HepG2 (cell line): ENCODE data around the gene C1orf35. TPM values are rescaled to one million over a fixed set of nuclear protein-coding genes. Genes with fewer than 3 reads are reported as not detected.

Experiments used
- AHR ChIP-seq: IDR thresholded peaks from 2 replicates; pipeline ENCODE4 v1.6.1; 2018; ENCODE audit warnings: missing genetic modification reagents, missing compliant biosample characterization
- CREB1 ChIP-seq, 2 experiments: fragments of 450-650 bp in 1 of 2; IDR thresholded peaks; 2 replicates each; pipeline ENCODE4 v1.6.1; 2016 to 2017; ENCODE audit warnings: control low read depth in 1 of 2, mild to moderate bottlenecking in 1 of 2, missing compliant biosample characterization in 1 of 2, missing genetic modification characterization in 1 of 2
- DPF2 ChIP-seq: sonication (generic); formaldehyde crosslinking; IDR thresholded peaks from 2 replicates; pipeline ENCODE4 v1.4.0; 2020; ENCODE audit warnings: mild to moderate bottlenecking, low read depth, missing genetic modification reagents, borderline replicate concordance
- GFI1 ChIP-seq: sonication (generic); formaldehyde crosslinking; IDR thresholded peaks from 2 replicates; pipeline ENCODE4 v1.5.0; 2020; ENCODE audit warnings: missing genetic modification reagents, mild to moderate bottlenecking, borderline replicate concordance
- HNF4G ChIP-seq, 2 experiments: sonication (generic) in 1 of 2; formaldehyde crosslinking in 1 of 2; IDR thresholded peaks; 2 replicates each; pipeline versions ENCODE4 v1.4.0 to v1.6.1; 2011 to 2020; ENCODE audit warnings: borderline replicate concordance in 2 of 2, low read depth in 2 of 2, mild to moderate bottlenecking in 2 of 2, low read length in 1 of 2, missing genetic modification reagents in 1 of 2, moderate library complexity in 1 of 2
- KLF9 ChIP-seq: IDR thresholded peaks from 2 replicates; pipeline ENCODE4 v1.6.1; 2016; ENCODE audit warnings: low read depth
- MED1 ChIP-seq: sonication (generic); formaldehyde crosslinking; IDR thresholded peaks from 2 replicates; pipeline ENCODE4 v1.4.0; 2020; ENCODE audit warnings: missing genetic modification reagents
- MED8 ChIP-seq: sonication (generic); formaldehyde crosslinking; IDR thresholded peaks from 2 replicates; pipeline ENCODE4 v1.8.1; 2023; ENCODE audit warnings: mild to moderate bottlenecking, missing genetic modification reagents; ENCODE audit not compliant: insufficient replicate concordance
- PRMT3 ChIP-seq: sonication (generic); formaldehyde crosslinking; IDR thresholded peaks from 2 replicates; pipeline ENCODE4 v1.8.1; 2022; ENCODE audit warnings: low read depth, mild to moderate bottlenecking, moderate library complexity, missing genetic modification reagents, borderline replicate concordance
- RBAK ChIP-seq: sonication (generic); formaldehyde crosslinking; IDR thresholded peaks from 2 replicates; pipeline ENCODE4 v1.5.1; 2020; ENCODE audit warnings: mild to moderate bottlenecking, missing genetic modification reagents
- RBM39 ChIP-seq: fragments of 200-400 bp; formaldehyde crosslinking; IDR thresholded peaks from one replicate; pipeline ENCODE4 v1.6.1; 2018; ENCODE audit warnings: antibody characterized with exemption, mild to moderate bottlenecking, low read depth, low read length; ENCODE audit not compliant: poor library complexity, severe bottlenecking
- SNAI1 ChIP-seq: sonication (generic); formaldehyde crosslinking; IDR thresholded peaks from 2 replicates; pipeline ENCODE4 v1.5.0; 2020; ENCODE audit warnings: mild to moderate bottlenecking, missing genetic modification reagents, borderline replicate concordance
- ZFP90 ChIP-seq: sonication (generic); formaldehyde crosslinking; IDR thresholded peaks from 2 replicates; pipeline ENCODE4 v1.8.0; 2022; ENCODE audit warnings: missing genetic modification reagents, mild to moderate bottlenecking, inconsistent platforms, borderline replicate concordance
- ZNF124 ChIP-seq: sonication (generic); formaldehyde crosslinking; IDR thresholded peaks from 2 replicates; pipeline ENCODE4 v1.4.0; 2020; ENCODE audit warnings: missing genetic modification reagents
- ZNF207 ChIP-seq: fragments of 450-650 bp; IDR thresholded peaks from 2 replicates; pipeline ENCODE4 v1.6.1; 2016; ENCODE audit warnings: antibody characterized with exemption, borderline replicate concordance
- ZNF274 ChIP-seq: sonication (generic); formaldehyde crosslinking; IDR thresholded peaks from 2 replicates; pipeline ENCODE4 v1.5.1; 2020; ENCODE audit warnings: mild to moderate bottlenecking, missing genetic modification reagents
- ZNF292 ChIP-seq: sonication (generic); formaldehyde crosslinking; IDR thresholded peaks from 2 replicates; pipeline ENCODE4 v1.8.1; 2022; ENCODE audit warnings: mild to moderate bottlenecking, low read depth, missing genetic modification reagents, borderline replicate concordance
- ZNF33B ChIP-seq: sonication (generic); formaldehyde crosslinking; IDR thresholded peaks from 2 replicates; pipeline ENCODE4 v1.5.1; 2020; ENCODE audit warnings: mild to moderate bottlenecking, missing genetic modification reagents
- ZNF510 ChIP-seq: sonication (generic); formaldehyde crosslinking; IDR thresholded peaks from 2 replicates; pipeline ENCODE4 v1.4.0; 2020; ENCODE audit warnings: low read depth, mild to moderate bottlenecking, missing genetic modification reagents
- ZNF563 ChIP-seq: sonication (generic); formaldehyde crosslinking; IDR thresholded peaks from 2 replicates; pipeline ENCODE4 v1.8.0; 2022; ENCODE audit warnings: mild to moderate bottlenecking, moderate library complexity, missing genetic modification reagents
- ZNF605 ChIP-seq: sonication (generic); formaldehyde crosslinking; IDR thresholded peaks from 2 replicates; pipeline ENCODE4 v1.8.0; 2022; ENCODE audit warnings: mild to moderate bottlenecking, missing genetic modification reagents
- ZNF768 ChIP-seq: sonication (generic); formaldehyde crosslinking; IDR thresholded peaks from 2 replicates; pipeline ENCODE4 v1.4.0; 2020; ENCODE audit warnings: missing genetic modification reagents
- polyA plus RNA-seq, 8 experiments: library from polyadenylated mRNA; depleted of rRNA in 3 of 8; stranded (reverse) in 7 of 8; unstranded in 1 of 8; fragments of >200 nt; fragmentation: Illumina TruSeq in 4 of 8; extraction: Trizol in 4 of 8; gene quantifications; 2 replicates each; pipeline versions ENCODE4 v1.2.1 to v1.2.3, GENCODE V29; 2011 to 2016; ENCODE audit warnings: low read depth in 4 of 8, missing spikeins in 1 of 8, mixed read lengths in 1 of 8; ENCODE audit not compliant: insufficient read depth in 1 of 8
- total RNA-seq, 5 experiments: library from RNA; depleted of rRNA; stranded (reverse); fragments of >200 nt; fragmentation: Illumina TruSeq; extraction: Trizol; gene quantifications; 2 replicates each; pipeline ENCODE4 v1.2.3, GENCODE V29; 2016; ENCODE audit warnings: low read depth in 1 of 5
- TF ChIP-seq, protein P1 (sequence below): sonication (generic); formaldehyde crosslinking; IDR thresholded peaks from 2 replicates; pipeline ENCODE4 v1.4.0; 2020; ENCODE audit warnings: mild to moderate bottlenecking, low read depth, missing genetic modification reagents
- TF ChIP-seq, protein P2 (sequence below): sonication (generic); formaldehyde crosslinking; IDR thresholded peaks from 2 replicates; pipeline ENCODE4 v1.8.1; 2023; ENCODE audit warnings: mild to moderate bottlenecking, moderate library complexity, missing genetic modification reagents
- TF ChIP-seq, protein P3 (sequence below): sonication (generic); formaldehyde crosslinking; IDR thresholded peaks from 2 replicates; pipeline ENCODE4 v1.4.0; 2020; ENCODE audit warnings: mild to moderate bottlenecking, missing genetic modification reagents

The C1orf35 gene
- total and polyA plus RNA-seq, 2 of the 13 experiments (the other 11 are each of a cell fraction or from before 2014, with no cell fraction given), result 8.1 to 19.3 TPM

DNA sequence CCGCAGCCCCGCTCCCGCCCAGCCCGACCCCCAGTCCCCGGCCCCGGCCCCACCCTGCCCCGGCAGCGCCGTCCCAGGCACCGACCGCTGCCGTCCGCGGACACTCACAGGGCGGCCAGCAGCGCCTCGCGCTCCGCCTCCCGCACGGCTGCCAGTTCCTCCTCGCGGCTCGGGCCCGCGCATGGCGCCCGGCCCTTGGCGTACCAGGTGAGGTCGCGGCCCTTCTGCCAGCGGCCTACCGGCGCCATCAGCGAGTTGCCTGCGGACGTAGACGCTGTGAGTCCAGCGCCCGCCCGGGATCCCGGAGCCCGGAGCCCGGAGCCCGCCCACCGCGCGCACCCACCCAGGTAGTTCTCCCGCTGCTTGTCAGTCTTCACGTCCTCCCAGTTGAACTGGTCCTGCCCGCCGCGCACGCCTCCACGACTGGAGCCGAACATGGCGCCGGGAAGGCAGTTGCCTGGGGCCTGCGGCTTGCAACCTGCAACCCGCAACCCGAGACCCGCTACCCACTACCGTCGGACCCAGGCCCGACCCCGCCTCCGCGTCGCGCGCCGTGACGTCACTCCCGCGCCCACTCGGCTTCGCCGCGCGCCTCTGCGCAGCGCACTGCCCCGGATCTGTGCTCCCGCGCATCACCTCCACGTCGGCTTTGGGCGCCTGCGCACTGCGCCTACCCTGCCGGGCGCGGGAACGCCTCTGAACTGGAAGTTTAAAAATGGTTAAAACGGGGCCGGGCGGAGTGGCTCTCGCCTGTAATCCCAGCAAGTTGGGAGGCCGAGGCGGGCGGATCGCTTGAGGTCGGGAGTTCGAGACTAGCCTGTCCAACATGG is at the start of gene C1orf35 (continued):
- TF ChIP-seq HNF4G (IDR thresholded peaks at IDR 0.05; ENCODE audit: borderline replicate concordance, low read depth, low read length) (no peak), HNF4G (CRISPR knock-in tag; IDR thresholded peaks at IDR 0.05; ENCODE audit: borderline replicate concordance, low read depth) (peak; percentile 65), KLF9 (CRISPR knock-in tag) (no peak), ZNF510 (CRISPR knock-in tag) (peak; percentile 79; the same call in 1 of the 2 replicates), ZNF292 (CRISPR knock-in tag) (no peak), ZNF768 (peak; percentile 45; the same call in 1 of the 2 replicates), SNAI1 (CRISPR knock-in tag) (no peak), ZFP90 (peak; percentile 76), ZNF33B (CRISPR knock-in tag) (peak; percentile 56; the same call in 1 of the 2 replicates), ZNF563 (CRISPR knock-in tag) (peak; percentile 67; the same call in 1 of the 2 replicates), PRMT3 (CRISPR knock-in tag) (0 out of 2 replicates have a peak, but pooled peaks have one; percentile 60), MED8 (CRISPR knock-in tag) (peak; percentile 44), ZNF274 (CRISPR knock-in tag) (peak; percentile 37; the same call in 1 of the 2 replicates), ZNF124 (peak; percentile 87), GFI1 (CRISPR knock-in tag) (peak; percentile 35; the same call in 1 of the 2 replicates), RBM39 (peak; percentile 80), DPF2 (CRISPR knock-in tag) (no peak), RBAK (CRISPR knock-in tag) (no peak), ZNF605 (CRISPR knock-in tag) (no peak; the same call in 1 of the 2 replicates), MED1 (CRISPR knock-in tag) (peak; percentile 70), ZNF207 (no peak), CREB1 (IDR thresholded peaks at IDR 0.05) (peak; percentile 100), CREB1 (CRISPR knock-in tag; IDR thresholded peaks at IDR 0.05) (peak; percentile 94), AHR (CRISPR knock-in tag) (peak; percentile 19; the same call in 1 of the 2 replicates)
- TF ChIP-seq, protein P1, sequence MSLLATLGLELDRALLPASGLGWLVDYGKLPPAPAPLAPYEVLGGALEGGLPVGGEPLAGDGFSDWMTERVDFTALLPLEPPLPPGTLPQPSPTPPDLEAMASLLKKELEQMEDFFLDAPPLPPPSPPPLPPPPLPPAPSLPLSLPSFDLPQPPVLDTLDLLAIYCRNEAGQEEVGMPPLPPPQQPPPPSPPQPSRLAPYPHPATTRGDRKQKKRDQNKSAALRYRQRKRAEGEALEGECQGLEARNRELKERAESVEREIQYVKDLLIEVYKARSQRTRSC (CRISPR knock-in tag), result peak; percentile 74; the same call in 1 of the 2 replicates
- TF ChIP-seq, protein P2, sequence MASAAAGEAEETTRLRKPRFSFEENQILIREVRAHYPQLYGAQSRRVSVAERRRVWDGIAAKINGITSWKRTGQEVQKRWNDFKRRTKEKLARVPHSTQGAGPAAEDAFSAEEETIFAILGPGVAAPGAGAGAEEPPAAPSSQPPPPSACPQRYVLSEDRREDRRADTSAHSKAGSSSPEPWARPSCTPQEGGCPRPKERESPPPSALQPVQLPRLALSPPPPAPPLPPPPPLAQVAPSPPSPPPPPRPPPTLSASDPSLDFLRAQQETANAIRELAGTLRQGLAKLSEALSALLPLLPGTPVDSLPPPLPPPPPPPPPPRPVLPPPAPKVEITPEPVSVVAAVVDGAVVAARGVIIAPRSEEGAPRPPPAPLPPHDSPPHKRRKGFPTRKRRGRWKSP (CRISPR knock-in tag), result peak; percentile 95
- TF ChIP-seq, protein P3, sequence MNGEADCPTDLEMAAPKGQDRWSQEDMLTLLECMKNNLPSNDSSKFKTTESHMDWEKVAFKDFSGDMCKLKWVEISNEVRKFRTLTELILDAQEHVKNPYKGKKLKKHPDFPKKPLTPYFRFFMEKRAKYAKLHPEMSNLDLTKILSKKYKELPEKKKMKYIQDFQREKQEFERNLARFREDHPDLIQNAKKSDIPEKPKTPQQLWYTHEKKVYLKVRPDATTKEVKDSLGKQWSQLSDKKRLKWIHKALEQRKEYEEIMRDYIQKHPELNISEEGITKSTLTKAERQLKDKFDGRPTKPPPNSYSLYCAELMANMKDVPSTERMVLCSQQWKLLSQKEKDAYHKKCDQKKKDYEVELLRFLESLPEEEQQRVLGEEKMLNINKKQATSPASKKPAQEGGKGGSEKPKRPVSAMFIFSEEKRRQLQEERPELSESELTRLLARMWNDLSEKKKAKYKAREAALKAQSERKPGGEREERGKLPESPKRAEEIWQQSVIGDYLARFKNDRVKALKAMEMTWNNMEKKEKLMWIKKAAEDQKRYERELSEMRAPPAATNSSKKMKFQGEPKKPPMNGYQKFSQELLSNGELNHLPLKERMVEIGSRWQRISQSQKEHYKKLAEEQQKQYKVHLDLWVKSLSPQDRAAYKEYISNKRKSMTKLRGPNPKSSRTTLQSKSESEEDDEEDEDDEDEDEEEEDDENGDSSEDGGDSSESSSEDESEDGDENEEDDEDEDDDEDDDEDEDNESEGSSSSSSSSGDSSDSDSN, result peak; percentile 91
